HG03439 (cell line): ENCODE results near the gene SPRYD3.
"Not testable (repeated sequence)": the region's sequence is repeated elsewhere in the genome, so short reads cannot be mapped to it uniquely, and the experiment has no call there.

Experiments used
- ATAC-seq: cut with Tn5 transposase; IDR thresholded peaks from one replicate; pipeline ENCODE4 v1.9.1; 2021; ENCODE audit warnings: mild to moderate bottlenecking, moderate library complexity; ENCODE audit not compliant: unreplicated experiment

Gene SPRYD3, protein sequence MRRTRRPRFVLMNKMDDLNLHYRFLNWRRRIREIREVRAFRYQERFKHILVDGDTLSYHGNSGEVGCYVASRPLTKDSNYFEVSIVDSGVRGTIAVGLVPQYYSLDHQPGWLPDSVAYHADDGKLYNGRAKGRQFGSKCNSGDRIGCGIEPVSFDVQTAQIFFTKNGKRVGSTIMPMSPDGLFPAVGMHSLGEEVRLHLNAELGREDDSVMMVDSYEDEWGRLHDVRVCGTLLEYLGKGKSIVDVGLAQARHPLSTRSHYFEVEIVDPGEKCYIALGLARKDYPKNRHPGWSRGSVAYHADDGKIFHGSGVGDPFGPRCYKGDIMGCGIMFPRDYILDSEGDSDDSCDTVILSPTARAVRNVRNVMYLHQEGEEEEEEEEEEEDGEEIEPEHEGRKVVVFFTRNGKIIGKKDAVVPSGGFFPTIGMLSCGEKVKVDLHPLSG

DNA sequence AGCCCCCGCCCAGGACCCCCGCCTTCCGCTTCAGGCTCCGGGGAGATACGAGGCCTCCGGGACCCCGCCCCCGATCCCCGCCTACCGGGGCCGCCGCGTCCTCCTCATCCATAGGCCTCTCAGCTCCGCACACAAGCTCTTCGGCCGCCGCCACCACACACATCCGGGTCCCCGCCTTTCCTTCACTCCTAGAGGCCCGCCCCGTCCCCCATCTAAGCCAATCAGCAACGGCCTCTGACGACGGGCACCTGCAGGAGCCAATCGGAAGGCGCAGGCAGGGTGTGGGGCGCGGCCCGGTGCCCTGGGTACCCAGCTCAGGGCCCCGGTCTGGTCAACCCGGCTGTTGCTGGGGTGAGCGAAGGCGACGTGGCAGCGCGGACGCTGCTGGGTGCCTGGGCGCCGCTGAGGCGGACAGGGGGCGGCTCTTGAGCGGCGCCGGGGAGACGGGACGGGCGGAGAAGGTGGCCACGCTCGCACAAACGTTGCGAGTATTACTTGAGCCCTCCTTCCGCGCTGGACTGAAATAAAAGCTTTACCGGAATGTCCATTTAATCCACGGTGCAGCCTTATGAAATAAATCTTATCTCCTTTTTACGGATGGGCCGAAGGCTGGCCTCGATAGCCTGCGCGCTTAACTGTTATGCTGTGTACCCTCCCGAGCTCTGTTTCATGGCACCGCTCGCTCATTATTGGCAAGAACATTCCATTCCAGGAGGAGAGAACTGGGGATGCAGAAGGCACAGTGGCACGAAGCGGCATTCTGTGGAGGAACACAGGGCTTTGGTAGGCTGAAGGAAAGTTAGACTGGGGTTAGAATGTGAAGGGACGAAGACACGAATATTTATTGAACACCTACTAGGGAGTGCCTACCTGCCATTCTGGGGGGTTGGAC, at the start of gene SPRYD3:
TSS of gene SPRYD3 (minus strand) at position 165 of the 892 bp plus-strand sequence. CDS start at position 108, 57 bp downstream.
- ATAC-seq, result peak; percentile 98

DNA sequence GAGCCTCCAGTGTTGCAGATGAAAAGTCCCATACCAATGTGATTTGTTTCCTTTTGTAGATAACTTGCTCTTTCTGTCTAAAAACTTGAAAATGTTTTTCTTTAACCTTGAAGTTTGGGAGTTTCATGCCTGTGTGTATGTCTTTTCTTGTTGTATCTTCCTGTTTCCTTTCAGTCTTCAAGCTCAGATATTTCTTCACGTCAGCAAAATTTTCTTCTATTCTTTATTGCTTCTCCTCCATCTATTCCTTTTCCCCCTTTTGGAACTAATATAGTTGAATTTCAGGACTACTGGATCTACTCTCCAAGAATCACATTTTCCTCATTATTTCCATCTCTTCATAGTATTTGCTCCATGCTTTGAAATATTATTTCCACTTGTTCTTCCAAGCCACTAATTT, 48.0 kb upstream of the SPRYD3 start:
- ATAC-seq, result no peak

DNA sequence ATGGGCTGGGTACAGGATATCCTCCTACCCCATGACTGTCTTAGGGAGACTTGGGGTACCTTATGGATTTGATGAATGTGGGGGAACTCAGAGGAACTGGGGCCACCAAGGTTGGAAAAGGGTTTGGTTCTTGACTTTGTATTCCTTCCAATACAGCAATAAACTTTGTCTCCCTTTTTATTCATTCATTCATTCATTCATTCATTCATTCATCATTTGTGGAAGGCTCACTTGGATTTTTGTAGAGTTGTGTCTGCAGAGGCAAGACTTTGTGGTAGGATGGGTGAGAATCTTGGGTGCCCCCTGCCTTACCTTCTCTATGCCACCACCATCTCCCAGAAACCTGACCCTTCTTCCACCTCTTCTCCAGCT, 45.1 kb upstream of the SPRYD3 start:
- no peak for ATAC-seq

DNA sequence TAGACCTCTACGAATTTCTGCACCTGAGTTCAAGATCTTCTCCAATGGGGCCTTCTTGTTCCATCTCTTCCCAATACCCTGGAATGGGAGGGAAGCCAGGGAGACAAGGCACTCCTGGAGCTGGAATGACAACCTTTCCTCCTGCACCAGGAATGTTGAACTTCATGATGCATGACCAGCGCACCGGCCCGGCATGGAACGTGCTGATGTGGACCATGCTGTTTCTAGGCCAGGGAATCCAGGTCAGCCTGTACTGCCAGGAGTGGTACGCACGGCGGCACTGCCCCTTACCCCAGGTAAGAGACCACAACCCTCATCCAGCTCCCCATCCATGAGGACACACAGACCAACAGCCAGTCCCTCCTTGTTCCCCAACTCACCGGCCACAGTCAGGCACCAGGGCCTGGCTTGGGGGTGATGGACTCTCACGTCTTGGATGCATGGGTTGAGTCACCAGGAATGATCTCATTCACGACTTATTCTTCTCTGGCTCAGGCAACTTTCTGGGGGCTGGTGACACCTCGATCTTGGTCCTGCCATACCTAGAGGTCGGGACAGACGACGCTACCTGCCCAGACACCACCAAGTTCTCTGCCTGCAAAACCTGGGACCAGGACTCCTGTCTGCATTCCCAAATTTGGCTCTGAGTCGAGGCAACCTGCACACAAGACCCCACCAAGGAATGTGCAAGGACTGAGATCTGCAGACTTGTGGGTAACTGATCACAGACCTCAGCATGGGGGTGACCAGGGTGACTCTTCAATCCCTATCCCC, 44.6 kb upstream of the SPRYD3 start:
- no peak for ATAC-seq

DNA sequence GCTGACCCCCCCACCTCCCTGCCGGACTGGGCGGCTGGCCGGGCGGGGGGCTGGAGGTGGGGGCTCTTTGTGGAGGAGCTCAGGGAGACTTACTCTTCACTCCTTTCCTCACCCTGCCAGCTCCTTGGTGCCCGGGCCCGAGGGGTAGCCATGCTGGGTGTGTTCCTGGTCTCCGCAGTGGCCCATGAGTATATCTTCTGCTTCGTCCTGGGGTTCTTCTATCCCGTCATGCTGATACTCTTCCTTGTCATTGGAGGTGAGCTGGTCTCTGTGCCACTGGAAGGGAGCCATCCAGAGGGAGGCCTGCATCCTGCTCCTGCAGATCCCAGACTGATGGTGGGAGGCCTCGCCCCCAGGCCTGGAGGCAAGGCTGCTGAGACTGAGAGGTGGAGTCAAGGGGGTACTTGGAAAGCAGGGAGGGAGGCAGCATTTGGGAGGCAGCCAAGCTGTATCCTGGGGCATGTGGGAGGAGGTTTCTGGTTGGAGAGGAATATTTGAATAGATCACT, 43.8 kb upstream of the SPRYD3 start:
- no peak for ATAC-seq

DNA sequence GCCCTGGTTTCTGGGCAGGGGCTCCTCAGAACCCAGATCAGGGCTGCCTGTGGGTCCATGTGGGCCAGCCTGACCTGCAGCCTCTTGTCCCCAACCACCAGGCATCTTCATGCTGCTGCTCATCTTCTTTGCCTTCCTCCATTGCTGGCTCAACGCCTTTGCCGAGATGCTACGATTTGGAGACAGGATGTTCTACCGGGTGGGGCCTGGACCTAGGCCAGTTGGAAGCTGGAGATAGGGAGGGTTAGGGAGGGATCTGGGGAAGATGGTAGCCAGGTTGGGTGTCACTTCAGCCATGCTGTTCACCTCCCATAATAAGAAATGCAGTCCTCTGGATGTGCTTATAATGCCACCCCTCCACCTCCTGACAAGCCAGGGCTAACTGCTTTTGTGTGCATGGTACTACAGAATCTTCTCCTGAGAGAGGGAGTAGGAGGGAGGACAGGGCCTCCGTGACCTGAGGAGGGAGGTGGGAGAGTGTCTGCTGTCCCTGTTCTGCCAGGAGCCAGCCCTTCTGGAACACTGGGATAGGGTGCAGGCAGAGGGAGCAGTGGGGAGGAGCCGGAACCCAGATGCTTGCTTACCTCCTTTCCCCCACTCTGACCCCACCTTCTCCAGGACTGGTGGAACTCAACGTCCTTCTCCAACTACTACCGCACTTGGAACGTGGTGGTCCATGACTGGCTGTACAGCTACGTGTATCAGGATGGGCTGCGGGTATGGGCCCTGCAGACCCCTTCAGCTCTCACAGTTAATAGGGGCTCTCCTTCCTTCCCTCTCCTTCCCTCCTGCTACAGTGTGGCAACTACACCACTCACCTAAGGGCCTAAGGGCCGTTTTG, 41.7 kb upstream of the SPRYD3 start:
- ATAC-seq, result no peak

DNA sequence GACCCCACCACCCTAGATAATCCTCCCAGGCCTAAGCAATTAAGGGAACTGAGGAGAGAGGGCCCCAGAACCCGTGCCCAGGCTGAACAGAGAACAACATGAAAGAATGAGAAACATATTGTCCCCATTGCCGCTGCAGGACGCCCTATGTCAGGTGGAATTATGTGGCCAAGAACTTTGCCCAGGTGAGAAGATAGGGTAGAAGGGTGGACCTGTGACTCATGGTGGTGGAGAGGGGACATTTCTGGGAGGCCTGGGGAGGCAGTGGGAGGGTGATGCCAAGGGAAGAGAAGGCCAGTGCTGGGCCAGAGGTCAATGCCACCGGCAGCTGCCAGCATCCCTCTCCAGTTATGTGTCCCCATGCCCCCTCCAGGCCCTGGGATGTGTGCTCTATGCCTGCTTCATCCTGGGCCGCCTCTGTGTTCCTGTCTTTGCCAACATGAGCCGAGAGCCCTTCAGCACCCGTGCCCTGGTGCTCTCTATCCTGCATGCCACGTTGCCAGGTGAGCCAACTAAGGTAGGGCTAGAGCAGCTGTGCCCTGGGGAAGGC, 39.6 kb upstream of the SPRYD3 start:
- no peak for ATAC-seq

DNA sequence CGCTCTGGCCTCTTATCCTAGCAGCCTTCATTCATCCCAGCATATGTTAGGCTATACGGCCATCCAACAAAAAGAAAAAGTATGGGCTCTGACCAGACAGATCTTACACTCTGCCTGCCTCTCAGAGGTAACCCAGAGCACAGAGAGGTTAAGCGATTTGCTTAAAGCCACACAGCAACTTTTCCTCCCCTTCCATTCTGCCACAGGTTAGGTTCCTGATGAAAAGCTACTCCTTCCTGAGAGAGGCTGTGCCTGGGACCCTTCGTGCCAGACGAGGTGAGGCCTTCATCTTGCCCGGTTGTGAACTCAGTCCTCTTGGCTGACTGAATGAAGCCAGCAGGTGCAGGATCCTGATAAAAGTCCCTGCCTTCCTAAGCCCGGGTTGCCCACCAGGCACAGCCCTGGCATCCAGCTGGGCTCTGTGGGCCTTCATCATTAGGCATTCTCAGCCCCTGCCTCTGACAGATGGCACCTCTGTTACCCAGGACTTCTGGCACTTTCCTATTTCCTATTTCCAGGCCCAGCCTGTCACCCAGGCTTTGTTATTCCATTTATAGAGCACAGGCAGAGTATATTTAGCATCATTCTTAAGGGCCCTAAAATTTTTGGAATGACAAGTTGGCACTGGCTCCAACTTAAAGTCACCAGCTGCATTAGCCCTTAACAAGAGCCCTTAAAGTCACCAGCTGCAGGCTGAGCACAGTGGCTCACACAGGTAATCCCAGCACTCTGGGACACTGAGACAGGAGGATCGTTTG, 36.9 kb upstream of the SPRYD3 start:
- no peak for ATAC-seq

DNA sequence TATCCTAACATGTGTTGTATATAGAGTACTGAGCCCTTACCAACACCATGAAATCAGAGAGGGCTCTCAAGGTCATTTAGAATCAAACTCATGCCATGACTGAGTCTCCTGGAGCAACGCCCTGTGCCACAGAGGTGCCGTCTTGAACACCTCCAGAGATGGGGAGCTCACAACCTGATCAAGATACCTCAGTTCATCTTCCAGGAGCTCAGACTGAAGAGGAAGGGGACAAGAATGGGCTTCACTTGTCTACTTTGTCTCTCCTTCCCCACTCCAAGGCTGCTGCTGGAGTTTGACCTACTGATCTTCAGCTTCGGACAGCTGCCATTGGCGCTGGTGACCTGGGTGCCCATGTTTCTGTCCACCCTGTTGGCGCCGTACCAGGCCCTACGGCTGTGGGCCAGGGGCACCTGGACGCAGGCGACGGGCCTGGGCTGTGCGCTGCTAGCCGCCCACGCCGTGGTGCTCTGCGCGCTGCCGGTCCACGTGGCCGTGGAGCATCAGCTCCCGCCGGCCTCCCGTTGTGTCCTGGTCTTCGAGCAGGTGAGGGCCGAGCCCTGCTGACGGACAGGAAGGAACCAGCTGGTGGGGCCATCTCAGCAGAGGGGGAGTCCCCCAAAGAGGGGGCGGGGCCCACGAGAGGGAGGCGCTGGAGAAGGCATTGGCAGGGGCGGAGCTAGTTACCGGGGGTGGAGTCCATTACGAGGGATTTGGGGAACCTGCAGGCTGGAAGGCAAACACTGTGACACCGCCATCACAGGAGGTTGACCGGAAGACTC, 36.1 kb upstream of the SPRYD3 start:
- no peak for ATAC-seq

DNA sequence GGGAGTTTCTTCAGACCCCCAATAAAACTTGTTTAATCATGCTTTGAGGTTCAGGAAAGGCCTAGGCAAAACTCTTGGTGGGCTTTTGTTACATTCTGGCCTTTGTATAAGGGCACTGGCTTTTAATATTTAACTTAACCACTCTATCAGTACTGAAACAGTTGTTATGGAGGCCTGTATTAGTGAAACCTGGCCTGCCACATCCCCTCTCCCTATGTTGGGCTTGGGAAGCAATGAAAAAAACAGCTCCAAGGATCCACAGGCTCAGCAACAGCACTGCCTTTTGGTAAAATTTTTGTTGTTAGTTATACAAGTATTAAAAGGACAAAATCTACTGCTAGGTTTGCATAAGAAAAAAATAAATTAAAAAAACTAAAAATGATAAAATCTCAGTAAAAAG, 34.8 kb upstream of the SPRYD3 start:
- ATAC-seq, result no peak

DNA sequence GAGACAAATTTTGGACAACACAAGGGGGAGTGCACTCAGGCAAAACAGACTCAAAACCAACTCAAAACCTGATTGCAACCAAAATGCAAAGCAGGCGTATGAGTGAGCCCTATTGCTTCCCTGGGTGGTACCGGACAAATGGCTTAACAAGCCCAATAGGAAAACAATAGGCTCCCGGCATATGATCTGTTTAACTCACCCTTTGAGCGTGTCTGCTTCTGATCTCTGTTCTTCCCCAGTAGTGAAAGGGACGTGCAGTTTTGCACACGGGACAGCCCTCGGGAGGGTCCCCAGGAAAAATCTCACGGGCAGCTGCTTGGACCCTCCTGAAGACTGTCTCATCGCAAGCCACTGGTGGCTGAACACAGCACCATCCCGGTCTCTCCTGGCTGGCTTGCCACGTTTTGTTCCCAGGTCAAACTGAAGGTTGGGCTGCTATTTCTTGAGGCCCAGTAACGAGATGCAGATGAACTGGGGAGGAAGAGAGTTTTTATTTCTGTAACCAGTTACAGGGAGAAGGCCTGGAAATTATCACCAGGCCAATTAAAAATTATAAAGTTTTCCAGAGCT, 34.0 kb upstream of the SPRYD3 start:
- ATAC-seq, result no peak

DNA sequence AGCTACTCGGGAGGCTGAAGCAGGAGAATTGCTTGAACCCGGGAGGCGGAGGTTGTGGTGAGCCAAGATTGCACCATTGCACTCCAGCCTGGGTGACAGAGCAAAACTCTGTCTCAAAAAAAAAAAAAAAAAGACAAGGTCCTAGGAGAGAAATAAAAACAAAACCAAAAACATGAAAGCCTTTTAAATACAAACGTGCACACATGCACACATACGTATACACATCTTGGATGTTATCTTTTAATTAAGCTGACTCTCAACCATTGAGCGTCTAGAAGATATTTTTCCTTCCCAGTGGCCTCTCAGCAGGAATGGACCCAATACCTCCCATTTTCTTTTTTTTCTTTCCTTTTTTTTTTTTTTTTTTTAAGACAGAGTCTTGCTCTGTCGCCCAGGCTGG, 33.2 kb upstream of the SPRYD3 start:
- not testable (repeated sequence) for ATAC-seq

DNA sequence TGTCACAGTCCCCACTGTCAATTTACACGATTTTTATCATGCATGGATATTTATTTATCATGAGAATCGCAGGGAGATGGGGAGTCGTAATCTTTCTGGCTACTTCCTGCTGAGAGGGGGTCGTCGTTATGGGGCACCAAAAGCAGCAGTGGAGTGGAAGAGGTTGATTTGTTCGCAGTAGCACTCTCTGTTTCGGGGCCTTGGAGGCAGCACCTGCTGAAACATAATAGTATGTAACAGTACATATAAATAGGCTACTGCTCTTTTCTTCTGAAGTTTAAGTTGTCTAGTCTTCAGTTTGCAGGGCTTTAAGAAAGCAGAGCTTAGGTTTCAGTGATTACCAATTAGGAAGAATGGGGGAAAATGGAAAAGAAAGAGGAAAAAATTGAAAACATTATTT, 27.9 kb upstream of the SPRYD3 start:
- no peak for ATAC-seq

DNA sequence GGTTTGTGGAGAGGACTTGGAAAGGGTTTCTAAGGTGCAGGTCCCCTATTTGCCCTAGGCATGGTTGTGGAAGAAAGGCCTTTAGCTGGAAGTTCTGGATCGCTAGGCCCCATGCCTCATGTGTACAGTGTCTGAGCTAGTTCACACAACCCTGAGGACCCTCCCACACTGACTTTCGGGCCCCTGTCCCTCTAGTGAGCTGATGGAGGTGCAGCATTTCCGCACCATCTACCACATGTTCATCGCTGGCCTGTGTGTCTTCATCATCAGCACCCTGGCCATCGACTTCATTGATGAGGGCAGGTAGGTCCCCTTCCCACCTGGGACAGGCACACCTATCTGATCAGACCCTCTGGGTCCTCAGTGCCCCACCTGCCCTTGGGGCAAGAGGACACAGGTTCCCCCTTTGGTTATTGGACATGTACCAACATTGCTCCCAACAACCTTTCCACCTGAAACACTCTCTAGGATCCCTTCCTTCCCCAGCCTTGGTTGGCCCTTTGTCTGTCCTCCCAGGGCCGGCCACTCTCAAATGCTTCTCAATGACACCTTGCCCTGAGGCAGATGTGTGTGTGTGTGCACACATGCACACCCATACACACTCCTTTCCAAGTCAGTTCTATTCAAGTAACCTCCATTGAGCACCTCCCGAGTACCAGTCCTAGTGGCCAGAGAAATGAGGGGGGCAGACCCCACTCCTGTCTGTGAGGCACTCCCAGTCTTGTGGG, 26.7 kb upstream of the SPRYD3 start:
- no peak for ATAC-seq

DNA sequence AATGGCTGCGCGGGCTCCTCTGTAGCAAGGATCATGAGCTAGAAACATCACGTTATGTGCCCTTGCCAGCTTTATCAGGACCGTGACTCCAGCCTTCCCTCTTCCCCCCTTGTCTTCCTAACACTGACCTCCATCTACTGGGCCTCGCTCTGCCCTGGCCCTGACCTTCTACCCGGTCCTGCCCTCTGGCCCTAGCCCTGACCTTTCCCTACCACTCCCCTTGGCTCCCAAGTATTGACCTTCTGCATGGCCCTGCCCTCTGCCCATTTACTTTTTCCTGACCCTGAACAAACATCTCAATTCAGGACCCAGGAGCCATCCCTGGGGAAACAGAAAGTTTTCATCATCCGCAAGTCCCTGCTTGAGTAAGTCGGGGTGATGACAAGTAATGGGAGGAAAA, 26.1 kb upstream of the SPRYD3 start:
- no peak for ATAC-seq

DNA sequence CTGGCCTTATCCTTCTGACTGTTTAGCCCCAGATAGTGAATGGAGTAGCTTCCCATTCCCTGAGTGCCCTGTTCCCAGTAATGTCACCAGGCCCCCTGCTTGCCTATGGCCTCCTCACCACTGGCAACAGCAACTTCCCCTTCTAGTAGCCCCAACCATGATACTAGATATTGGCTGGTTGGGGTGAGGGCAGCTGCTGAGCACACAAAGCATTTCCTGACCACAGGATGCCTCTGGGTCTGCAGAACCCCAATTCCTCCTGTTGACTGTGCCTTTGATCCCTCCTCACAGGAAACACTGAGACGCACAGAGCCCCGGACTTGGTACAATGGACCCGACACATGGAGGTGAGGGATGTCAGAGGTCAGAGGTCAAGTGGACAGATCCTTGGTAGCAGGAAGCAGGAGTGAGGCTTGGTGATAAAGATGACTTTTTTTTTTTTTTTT, 24.7 kb upstream of the SPRYD3 start:
- no peak for ATAC-seq
